Vagina (tissue), 2 donors: ENCODE data around the gene PANK1. TPM values are rescaled to one million over a fixed set of nuclear protein-coding genes. Genes with fewer than 3 reads are reported as not detected.

Source experiments
- DNase-seq, 2 donors: peaks; one replicate each; pipeline ENCODE4 v3.0.0-alpha.2; 2017; ENCODE audit errors: extremely low spot score in 2 of 2
- H3K27ac ChIP-seq: fragments of 200-600 bp; sonication (generic); one replicate; pipeline ENCODE4 v1.5.1; 2019
- H3K27me3 ChIP-seq: fragments of 200-600 bp; sonication (generic); one replicate; pipeline ENCODE4 v1.5.1; 2019
- H3K36me3 ChIP-seq, 2 donors: fragments of 200-600 bp; sonication (generic); one replicate each; pipeline ENCODE4 v1.5.1; 2017 to 2019
- H3K4me1 ChIP-seq: fragments of 200-600 bp; sonication (generic); one replicate; pipeline ENCODE4 v1.5.1; 2019
- H3K4me3 ChIP-seq, 2 donors: fragments of 200-600 bp; sonication (generic); 1 replicate in 1 of 2; 2 replicates in 1 of 2; pipeline ENCODE4 v1.5.1; 2016 to 2019
- H3K9me3 ChIP-seq: fragments of 200-600 bp; sonication (generic); one replicate; pipeline ENCODE4 v1.5.1; 2019
- CTCF ChIP-seq, 3 experiments: fragments of 450-650 bp in 2 of 3; fragments of 200-600 bp in 1 of 3; sonication (generic) in 1 of 3; IDR thresholded peaks; one replicate each; pipeline ENCODE4 v1.5.1; 2017 to 2019; ENCODE audit warnings: antibody characterized with exemption in 3 of 3, mild to moderate bottlenecking in 2 of 3, moderate library complexity in 2 of 3
- POLR2A ChIP-seq, 2 donors: fragments of 450-650 bp; IDR thresholded peaks; one replicate each; pipeline ENCODE4 v1.6.1; 2017; ENCODE audit warnings: antibody characterized with exemption in 2 of 2, mild to moderate bottlenecking in 2 of 2, moderate library complexity in 2 of 2
- POLR2AphosphoS5 ChIP-seq, 2 donors: sonication (generic); formaldehyde crosslinking; IDR thresholded peaks; one replicate each; pipeline ENCODE4 v1.9.0; 2017; ENCODE audit warnings: antibody characterized with exemption in 2 of 2, mild to moderate bottlenecking in 2 of 2, low read depth in 1 of 2; ENCODE audit not compliant: insufficient read depth in 1 of 2
- intact Hi-C: fragments of 100-400 bp; cut with DNase I; formaldehyde crosslinking; loops from one replicate; pipeline ENCODE4 v1.15.1; 2023
- total RNA-seq: library from RNA; depleted of rRNA; stranded (reverse); fragments of >200 nt; gene quantifications from one replicate; pipeline ENCODE4 v1.2.3, GENCODE V29; 2016

The PANK1 gene
- total RNA-seq, 1 donor from 2014 or later = 10.3 TPM

DNA sequence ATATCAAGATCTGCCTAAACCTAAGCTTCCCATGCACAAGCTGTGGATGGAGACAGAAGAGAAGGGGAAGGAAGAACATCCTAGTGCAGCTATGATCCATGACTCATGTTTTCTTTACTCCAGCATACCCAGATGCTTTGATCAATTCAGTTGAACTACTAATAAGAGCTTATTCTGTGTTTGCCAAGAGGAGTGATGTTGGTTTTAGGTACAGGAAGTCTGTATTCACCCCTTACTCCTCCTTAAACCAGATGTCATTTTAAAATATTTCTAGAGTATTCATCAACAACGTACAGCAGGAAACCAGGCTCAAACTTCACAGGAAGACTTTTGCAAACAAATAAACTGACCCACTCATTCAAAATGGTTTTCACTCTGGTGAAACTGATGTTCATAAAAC, 29.2 kb downstream of the PANK1 start:
- Histone ChIP-seq H3K9me3 (no peaks in the 10 kb centered on the region), H3K27me3 (no peaks in the 10 kb centered on the region), H3K4me3 (no peak overlapping the region), H3K27ac (no peak overlapping the region), H3K36me3 (no peaks in the 10 kb centered on the region), H3K4me1 (no peaks in the 10 kb centered on the region)
- no peak for DNase-seq
- TF ChIP-seq CTCF (IDR thresholded peaks at IDR 0.05) (no peak), POLR2AphosphoS5 (IDR thresholded peaks at IDR 0.05; ENCODE audit: insufficient read depth in 1 of 2, low read depth in 1 of 2) (no peak), POLR2A (IDR thresholded peaks at IDR 0.05) (no peak)
- intact Hi-C loops = no loop called here

DNA sequence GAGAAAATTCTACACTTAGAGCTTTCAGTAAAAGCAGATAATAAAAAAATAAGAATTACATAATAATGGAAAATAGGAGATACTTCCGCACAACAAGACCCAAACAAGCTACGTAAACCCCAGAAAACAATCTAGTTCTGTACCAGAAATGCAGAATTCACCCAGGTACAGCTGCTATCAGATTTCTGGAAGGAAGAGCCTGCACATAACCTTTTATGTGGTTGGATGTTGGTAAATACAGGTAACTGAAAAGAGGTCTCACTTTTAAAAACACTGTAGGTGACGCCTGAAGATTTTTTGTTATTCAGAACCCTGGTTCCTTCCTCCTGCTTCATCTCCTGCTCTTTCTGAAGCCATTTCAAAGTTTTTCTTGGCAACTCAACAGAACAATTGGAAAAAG, 29.9 kb downstream of the PANK1 start:
- no peak overlapping the region for H3K4me3 ChIP-seq
- H3K4me1 ChIP-seq = no peaks in the 10 kb centered on the region

DNA sequence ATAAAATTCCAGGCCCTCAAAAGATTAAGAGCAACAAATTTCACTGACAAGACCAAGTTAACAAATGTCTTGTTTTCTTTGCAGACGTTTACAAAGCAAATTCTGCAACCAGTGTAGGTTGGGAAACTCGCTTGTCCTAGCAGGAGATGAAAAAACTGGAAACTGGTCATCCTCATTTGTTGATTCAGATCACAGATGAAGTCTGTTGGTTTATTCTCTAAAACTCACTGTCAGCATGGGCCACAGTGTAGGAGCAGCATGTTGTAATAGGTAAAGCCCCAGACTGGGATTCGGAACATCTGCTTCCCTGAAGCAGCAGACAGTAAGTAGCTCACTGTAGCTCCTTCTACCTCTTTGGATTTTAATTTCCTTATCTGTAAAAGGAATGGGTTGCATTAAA, 31.5 kb downstream of the PANK1 start:
- Histone ChIP-seq H3K9me3 (no peaks in the 10 kb centered on the region), H3K4me1 (no peaks in the 10 kb centered on the region), H3K27me3 (no peaks in the 10 kb centered on the region), H3K27ac (no peak overlapping the region), H3K4me3 (no peak overlapping the region), H3K36me3 (no peaks in the 10 kb centered on the region)
- TF ChIP-seq CTCF (IDR thresholded peaks at IDR 0.05) (no peak), POLR2A (IDR thresholded peaks at IDR 0.05) (no peak), POLR2AphosphoS5 (IDR thresholded peaks at IDR 0.05; ENCODE audit: insufficient read depth in 1 of 2, low read depth in 1 of 2) (no peak)
- DNase-seq = no peak
- intact Hi-C loops = no loop called here

More for the DNA sequence above, 29.9 kb downstream of the PANK1 start:
- Histone ChIP-seq H3K27me3 (no peaks in the 10 kb centered on the region), H3K9me3 (no peaks in the 10 kb centered on the region), H3K36me3 (no peaks in the 10 kb centered on the region), H3K27ac (no peak overlapping the region)
- intact Hi-C loops = no loop called here
- no peak for DNase-seq
- TF ChIP-seq POLR2A (IDR thresholded peaks at IDR 0.05) (no peak), POLR2AphosphoS5 (IDR thresholded peaks at IDR 0.05; ENCODE audit: insufficient read depth in 1 of 2, low read depth in 1 of 2) (no peak), CTCF (IDR thresholded peaks at IDR 0.05) (no peak)

- Histone ChIP-seq H3K27ac (no peak overlapping the region), H3K4me3 (no peak overlapping the region), H3K36me3 (no peaks in the 10 kb centered on the region), H3K4me1 (no peaks in the 10 kb centered on the region), H3K9me3 (no peaks in the 10 kb centered on the region), H3K27me3 (no peaks in the 10 kb centered on the region)
- TF ChIP-seq POLR2A (IDR thresholded peaks at IDR 0.05) (no peak), CTCF (IDR thresholded peaks at IDR 0.05) (no peak), POLR2AphosphoS5 (IDR thresholded peaks at IDR 0.05; ENCODE audit: insufficient read depth in 1 of 2, low read depth in 1 of 2) (no peak)
- no peak for DNase-seq
- intact Hi-C loops = no loop called here
Observed at GRCh38 chr10:89611282-89611681, 33.8 kb downstream of the PANK1 start.

GRCh38 chr10:89609833-89610346, 35.2 kb downstream of the PANK1 start:
- intact Hi-C loops = no loop called here
- Histone ChIP-seq H3K4me1 (no peaks in the 10 kb centered on the region), H3K27me3 (no peaks in the 10 kb centered on the region), H3K36me3 (no peaks in the 10 kb centered on the region), H3K27ac (no peak overlapping the region), H3K9me3 (no peaks in the 10 kb centered on the region), H3K4me3 (no peak overlapping the region)
- TF ChIP-seq POLR2A (IDR thresholded peaks at IDR 0.05) (no peak), CTCF (IDR thresholded peaks at IDR 0.05) (no peak), POLR2AphosphoS5 (IDR thresholded peaks at IDR 0.05; ENCODE audit: insufficient read depth in 1 of 2, low read depth in 1 of 2) (no peak)
- DNase-seq = no peak
